Panc1 (cell line): ENCODE data around the gene GYG2.

Experiments used
- POLR2AphosphoS5 ChIP-seq: IDR thresholded peaks from 2 replicates; pipeline ENCODE4 v1.6.1; 2012; ENCODE audit warnings: mild to moderate bottlenecking, low read depth, low read length, moderate library complexity
- TF ChIP-seq, protein P1 (sequence below): fragments of 450-650 bp; IDR thresholded peaks from 2 replicates; pipeline ENCODE4 v1.5.1; 2017; ENCODE audit warnings: mild to moderate bottlenecking
- TF ChIP-seq, protein P2 (sequence below), 2 experiments: IDR thresholded peaks; 2 replicates each; pipeline ENCODE4 v1.6.1; 2011 to 2012; ENCODE audit warnings: low read depth in 2 of 2, control low read depth in 1 of 2, low read length in 1 of 2, mild to moderate bottlenecking in 1 of 2, moderate library complexity in 1 of 2; ENCODE audit not compliant: insufficient read depth in 1 of 2

DNA sequence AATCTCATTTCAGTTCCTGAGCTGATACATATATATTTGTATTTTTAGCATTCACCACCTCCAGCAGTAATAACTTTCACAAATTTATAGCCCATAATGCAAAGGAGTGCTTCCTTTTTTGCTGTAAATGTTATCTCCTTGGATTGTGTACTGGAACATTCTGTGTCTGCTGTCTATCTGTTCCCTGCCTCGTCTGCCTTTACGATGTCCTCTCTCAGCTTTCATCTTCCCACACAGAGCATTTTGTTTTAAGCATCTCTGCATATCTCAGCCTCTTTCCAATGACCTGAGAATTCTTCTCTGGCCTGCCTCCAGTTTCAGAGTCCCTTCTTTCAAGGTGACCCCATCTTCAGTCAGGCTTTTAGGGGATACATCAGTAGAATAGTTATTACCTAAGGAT lies 43.1 kb downstream of the GYG2 start:
- TF ChIP-seq, protein P1, sequence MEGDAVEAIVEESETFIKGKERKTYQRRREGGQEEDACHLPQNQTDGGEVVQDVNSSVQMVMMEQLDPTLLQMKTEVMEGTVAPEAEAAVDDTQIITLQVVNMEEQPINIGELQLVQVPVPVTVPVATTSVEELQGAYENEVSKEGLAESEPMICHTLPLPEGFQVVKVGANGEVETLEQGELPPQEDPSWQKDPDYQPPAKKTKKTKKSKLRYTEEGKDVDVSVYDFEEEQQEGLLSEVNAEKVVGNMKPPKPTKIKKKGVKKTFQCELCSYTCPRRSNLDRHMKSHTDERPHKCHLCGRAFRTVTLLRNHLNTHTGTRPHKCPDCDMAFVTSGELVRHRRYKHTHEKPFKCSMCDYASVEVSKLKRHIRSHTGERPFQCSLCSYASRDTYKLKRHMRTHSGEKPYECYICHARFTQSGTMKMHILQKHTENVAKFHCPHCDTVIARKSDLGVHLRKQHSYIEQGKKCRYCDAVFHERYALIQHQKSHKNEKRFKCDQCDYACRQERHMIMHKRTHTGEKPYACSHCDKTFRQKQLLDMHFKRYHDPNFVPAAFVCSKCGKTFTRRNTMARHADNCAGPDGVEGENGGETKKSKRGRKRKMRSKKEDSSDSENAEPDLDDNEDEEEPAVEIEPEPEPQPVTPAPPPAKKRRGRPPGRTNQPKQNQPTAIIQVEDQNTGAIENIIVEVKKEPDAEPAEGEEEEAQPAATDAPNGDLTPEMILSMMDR: no peak
- TF ChIP-seq, protein P2, sequence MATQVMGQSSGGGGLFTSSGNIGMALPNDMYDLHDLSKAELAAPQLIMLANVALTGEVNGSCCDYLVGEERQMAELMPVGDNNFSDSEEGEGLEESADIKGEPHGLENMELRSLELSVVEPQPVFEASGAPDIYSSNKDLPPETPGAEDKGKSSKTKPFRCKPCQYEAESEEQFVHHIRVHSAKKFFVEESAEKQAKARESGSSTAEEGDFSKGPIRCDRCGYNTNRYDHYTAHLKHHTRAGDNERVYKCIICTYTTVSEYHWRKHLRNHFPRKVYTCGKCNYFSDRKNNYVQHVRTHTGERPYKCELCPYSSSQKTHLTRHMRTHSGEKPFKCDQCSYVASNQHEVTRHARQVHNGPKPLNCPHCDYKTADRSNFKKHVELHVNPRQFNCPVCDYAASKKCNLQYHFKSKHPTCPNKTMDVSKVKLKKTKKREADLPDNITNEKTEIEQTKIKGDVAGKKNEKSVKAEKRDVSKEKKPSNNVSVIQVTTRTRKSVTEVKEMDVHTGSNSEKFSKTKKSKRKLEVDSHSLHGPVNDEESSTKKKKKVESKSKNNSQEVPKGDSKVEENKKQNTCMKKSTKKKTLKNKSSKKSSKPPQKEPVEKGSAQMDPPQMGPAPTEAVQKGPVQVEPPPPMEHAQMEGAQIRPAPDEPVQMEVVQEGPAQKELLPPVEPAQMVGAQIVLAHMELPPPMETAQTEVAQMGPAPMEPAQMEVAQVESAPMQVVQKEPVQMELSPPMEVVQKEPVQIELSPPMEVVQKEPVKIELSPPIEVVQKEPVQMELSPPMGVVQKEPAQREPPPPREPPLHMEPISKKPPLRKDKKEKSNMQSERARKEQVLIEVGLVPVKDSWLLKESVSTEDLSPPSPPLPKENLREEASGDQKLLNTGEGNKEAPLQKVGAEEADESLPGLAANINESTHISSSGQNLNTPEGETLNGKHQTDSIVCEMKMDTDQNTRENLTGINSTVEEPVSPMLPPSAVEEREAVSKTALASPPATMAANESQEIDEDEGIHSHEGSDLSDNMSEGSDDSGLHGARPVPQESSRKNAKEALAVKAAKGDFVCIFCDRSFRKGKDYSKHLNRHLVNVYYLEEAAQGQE (IDR thresholded peaks at IDR 0.05; ENCODE audit: insufficient read depth in 1 of 2, low read depth in 2 of 2, low read length in 1 of 2): no peak
- no peak for TF ChIP-seq POLR2AphosphoS5
